Measurements from ENCODE around the gene ZCCHC10.

The ZCCHC10 gene

GRCh38 chr5:133050521-133050920 is 24.2 kb upstream of the ZCCHC10 start:
- Histone ChIP-seq H3K4ac (ENCODE audit: low read length) (no peak overlapping the region), H2AK5ac (ENCODE audit: low read depth, low read length) (no peak overlapping the region), H3K23ac (ENCODE audit: low read depth, low read length, poor library complexity) (no peak overlapping the region), H4K91ac (ENCODE audit: low read depth, low read length, poor library complexity) (no peak overlapping the region), H3K14ac (ENCODE audit: low read length) (no peak overlapping the region), H2BK120ac (ENCODE audit: low read depth, low read length) (no peak overlapping the region), H3K9me3 (replicated peaks in 1 of 2; ENCODE audit: control insufficient read depth in 2 of 2, insufficient read depth in 1 of 2, low read depth in 1 of 2, low read length in 2 of 2) (no peaks in the 10 kb centered on the region), H2AFZ (ENCODE audit: low read length) (no peak overlapping the region), H3K4me3 (ENCODE audit: low read length in 2 of 2) (peak overlapping the region in 1 of 2 donors; percentile 96), H2BK15ac (ENCODE audit: low read length) (no peak overlapping the region), H3K79me1 (ENCODE audit: low read depth, low read length) (peaks cover 5% of the 10 kb centered on the region), H3K4me2 (ENCODE audit: insufficient read depth, low read length, poor library complexity, severe bottlenecking) (peak overlapping the region; percentile 79), H3K4me1 (ENCODE audit: control insufficient read depth in 2 of 2, insufficient read depth in 1 of 2, low read depth in 1 of 2, low read length in 2 of 2) (peaks cover 0 to 8% of the 10 kb centered on the region in 2 donors), H3K36me3 (replicated peaks in 1 of 2; ENCODE audit: control insufficient read depth in 2 of 2, insufficient read depth in 2 of 2, low read length in 2 of 2) (peaks cover 0 to 14% of the 10 kb centered on the region in 2 donors), H3K27me3 (ENCODE audit: control insufficient read depth in 3 of 3, insufficient read depth in 3 of 3, low read depth in 1 of 3, low read length in 3 of 3) (no peaks in the 10 kb centered on the region), H2BK12ac (ENCODE audit: low read length) (no peak overlapping the region), H3K27ac (replicated peaks; ENCODE audit: low read length) (peak overlapping the region; percentile 100), H3K9ac (ENCODE audit: low read depth, low read length, poor library complexity) (no peak overlapping the region), H4K8ac (ENCODE audit: low read depth, low read length) (no peak overlapping the region), H3K18ac (ENCODE audit: low read length) (no peak overlapping the region), H2BK5ac (ENCODE audit: low read length) (no peak overlapping the region)
- DNase-seq (ENCODE audit: low spot score): no peak
- WGBS, 2 donors (ENCODE audit: extremely low coverage in 2 of 2, insufficient read length in 2 of 2, insufficient replicate concordance in 1 of 2): no CpG with 5 or more reads among the region's 4 CpGs

- DNase-seq (ENCODE audit: low spot score): no peak
- peaks cover 5% of the 10 kb centered on the region for H3K79me1 ChIP-seq (ENCODE audit: low read depth, low read length)
- no peak overlapping the region for H2AFZ ChIP-seq (ENCODE audit: low read length)
- no peak overlapping the region for H2BK120ac ChIP-seq (ENCODE audit: low read depth, low read length)
- H2BK15ac ChIP-seq (ENCODE audit: low read length): no peak overlapping the region
- H3K27ac ChIP-seq (replicated peaks; ENCODE audit: low read length): no peak overlapping the region
- no peaks in the 10 kb centered on the region for H3K27me3 ChIP-seq (ENCODE audit: control insufficient read depth in 3 of 3, insufficient read depth in 3 of 3, low read depth in 1 of 3, low read length in 3 of 3)
- no peak overlapping the region for H3K4me3 ChIP-seq (ENCODE audit: low read length in 2 of 2)
- H4K91ac ChIP-seq (ENCODE audit: low read depth, low read length, poor library complexity): no peak overlapping the region
- H2BK5ac ChIP-seq (ENCODE audit: low read length): no peak overlapping the region
- no peak overlapping the region for H3K23ac ChIP-seq (ENCODE audit: low read depth, low read length, poor library complexity)
- H4K8ac ChIP-seq (ENCODE audit: low read depth, low read length): no peak overlapping the region
- H3K4me2 ChIP-seq (ENCODE audit: insufficient read depth, low read length, poor library complexity, severe bottlenecking): no peak overlapping the region
- H3K36me3 ChIP-seq (replicated peaks in 1 of 2; ENCODE audit: control insufficient read depth in 2 of 2, insufficient read depth in 2 of 2, low read length in 2 of 2): peaks cover 0 to 12% of the 10 kb centered on the region in 2 donors
- no peak overlapping the region for H2AK5ac ChIP-seq (ENCODE audit: low read depth, low read length)
- no peak overlapping the region for H3K9ac ChIP-seq (ENCODE audit: low read depth, low read length, poor library complexity)
- H3K18ac ChIP-seq (ENCODE audit: low read length): no peak overlapping the region
- no peak overlapping the region for H3K14ac ChIP-seq (ENCODE audit: low read length)
- no peak overlapping the region for H2BK12ac ChIP-seq (ENCODE audit: low read length)
- no peak overlapping the region for H3K4ac ChIP-seq (ENCODE audit: low read length)
- H3K9me3 ChIP-seq (replicated peaks in 1 of 2; ENCODE audit: control insufficient read depth in 2 of 2, insufficient read depth in 1 of 2, low read depth in 1 of 2, low read length in 2 of 2): no peaks in the 10 kb centered on the region
- peaks cover 0 to 8% of the 10 kb centered on the region in 2 donors for H3K4me1 ChIP-seq (ENCODE audit: control insufficient read depth in 2 of 2, insufficient read depth in 1 of 2, low read depth in 1 of 2, low read length in 2 of 2)
- no CpG with 5 or more reads among the region's 1 CpG for WGBS, 2 donors (ENCODE audit: extremely low coverage in 2 of 2, insufficient read length in 2 of 2, insufficient replicate concordance in 1 of 2)
Observed at GRCh38 chr5:133049726-133050048, 23.3 kb upstream of the ZCCHC10 start.

DNA sequence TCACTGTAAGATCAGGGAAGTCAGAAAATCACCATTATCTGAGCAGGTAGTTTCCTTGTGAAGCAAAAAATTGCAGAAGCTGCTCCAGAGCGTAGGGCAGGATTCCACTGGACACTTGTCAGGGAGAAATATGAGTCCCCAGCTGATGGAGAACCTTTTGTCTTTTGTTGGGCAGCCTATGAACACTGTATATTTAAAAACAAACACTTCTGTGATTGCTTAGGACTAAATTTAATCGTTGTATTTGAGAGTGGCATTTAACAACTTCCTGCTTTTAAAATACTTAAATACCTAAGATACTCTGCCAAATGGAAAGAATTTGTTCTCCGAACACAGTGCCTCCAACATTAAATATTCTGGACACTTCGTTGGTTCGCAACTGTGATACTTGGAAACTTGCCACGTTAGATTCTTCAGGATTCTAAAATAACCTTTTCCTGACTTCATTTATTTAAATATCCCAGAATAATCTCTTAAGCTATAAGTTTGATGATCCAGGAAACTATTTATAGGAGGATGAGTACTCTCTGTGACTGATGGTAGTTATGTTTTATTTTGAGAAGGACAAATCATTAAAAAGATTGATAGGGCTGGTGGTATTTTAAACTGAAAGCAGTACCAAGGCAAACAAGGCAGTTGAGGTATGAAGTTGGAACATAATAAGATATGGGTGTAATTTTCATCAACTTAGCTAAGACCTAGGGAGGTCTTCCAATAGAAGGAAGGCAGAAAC is 22.8 kb upstream of the ZCCHC10 start:
- no peak overlapping the region for H3K27ac ChIP-seq (replicated peaks; ENCODE audit: low read length)
- no peaks in the 10 kb centered on the region for H3K27me3 ChIP-seq (ENCODE audit: control insufficient read depth in 3 of 3, insufficient read depth in 3 of 3, low read depth in 1 of 3, low read length in 3 of 3)
- H3K4me2 ChIP-seq (ENCODE audit: insufficient read depth, low read length, poor library complexity, severe bottlenecking): no peak overlapping the region
- peaks cover 5% of the 10 kb centered on the region for H3K79me1 ChIP-seq (ENCODE audit: low read depth, low read length)
- no peak overlapping the region for H3K14ac ChIP-seq (ENCODE audit: low read length)
- no peak overlapping the region for H3K9ac ChIP-seq (ENCODE audit: low read depth, low read length, poor library complexity)
- H3K18ac ChIP-seq (ENCODE audit: low read length): no peak overlapping the region
- H2AFZ ChIP-seq (ENCODE audit: low read length): no peak overlapping the region
- H2BK15ac ChIP-seq (ENCODE audit: low read length): no peak overlapping the region
- H3K4me1 ChIP-seq (ENCODE audit: control insufficient read depth in 2 of 2, insufficient read depth in 1 of 2, low read depth in 1 of 2, low read length in 2 of 2): peaks cover 0 to 8% of the 10 kb centered on the region in 2 donors
- no peak overlapping the region for H2AK5ac ChIP-seq (ENCODE audit: low read depth, low read length)
- no peaks in the 10 kb centered on the region for H3K9me3 ChIP-seq (replicated peaks in 1 of 2; ENCODE audit: control insufficient read depth in 2 of 2, insufficient read depth in 1 of 2, low read depth in 1 of 2, low read length in 2 of 2)
- H2BK5ac ChIP-seq (ENCODE audit: low read length): no peak overlapping the region
- no peak overlapping the region for H4K8ac ChIP-seq (ENCODE audit: low read depth, low read length)
- H3K36me3 ChIP-seq (replicated peaks in 1 of 2; ENCODE audit: control insufficient read depth in 2 of 2, insufficient read depth in 2 of 2, low read length in 2 of 2): peaks cover 0 to 7% of the 10 kb centered on the region in 2 donors
- DNase-seq (ENCODE audit: low spot score): no peak
- H3K23ac ChIP-seq (ENCODE audit: low read depth, low read length, poor library complexity): no peak overlapping the region
- WGBS, 2 donors (ENCODE audit: extremely low coverage in 2 of 2, insufficient read length in 2 of 2, insufficient replicate concordance in 1 of 2): no CpG with 5 or more reads among the region's 6 CpGs
- H2BK120ac ChIP-seq (ENCODE audit: low read depth, low read length): no peak overlapping the region
- no peak overlapping the region for H2BK12ac ChIP-seq (ENCODE audit: low read length)
- no peak overlapping the region for H4K91ac ChIP-seq (ENCODE audit: low read depth, low read length, poor library complexity)
- no peak overlapping the region for H3K4me3 ChIP-seq (ENCODE audit: low read length in 2 of 2)
- no peak overlapping the region for H3K4ac ChIP-seq (ENCODE audit: low read length)

DNA sequence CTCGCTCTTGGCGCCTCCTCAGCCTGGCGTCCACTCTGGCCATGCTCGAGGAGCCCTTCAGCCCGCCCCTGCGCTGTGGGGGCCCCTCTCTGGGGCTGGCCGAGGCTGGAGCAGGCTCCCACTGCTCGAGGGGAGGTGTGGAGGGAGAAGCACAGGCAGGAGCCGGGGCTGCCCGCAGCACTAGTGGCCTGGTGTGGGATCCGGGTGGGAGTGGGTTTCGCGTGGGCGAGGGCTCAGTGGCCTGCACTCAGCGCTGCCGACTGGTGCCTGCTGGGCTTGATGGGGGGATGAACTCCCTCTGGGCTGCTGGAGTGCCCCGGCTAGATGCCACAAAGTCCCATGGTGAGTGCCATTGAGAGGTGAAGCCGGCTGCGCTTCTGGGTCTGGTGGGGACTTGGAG is 21.1 kb upstream of the ZCCHC10 start:
- WGBS, 2 donors (ENCODE audit: extremely low coverage in 2 of 2, insufficient read length in 2 of 2, insufficient replicate concordance in 1 of 2): no CpG with 5 or more reads among the region's 19 CpGs
- Histone ChIP-seq H2BK15ac (ENCODE audit: low read length) (no peak overlapping the region), H2BK120ac (ENCODE audit: low read depth, low read length) (no peak overlapping the region), H3K4ac (ENCODE audit: low read length) (no peak overlapping the region), H3K9ac (ENCODE audit: low read depth, low read length, poor library complexity) (no peak overlapping the region), H2BK5ac (ENCODE audit: low read length) (no peak overlapping the region), H3K4me3 (ENCODE audit: low read length in 2 of 2) (no peak overlapping the region), H2AFZ (ENCODE audit: low read length) (no peak overlapping the region), H4K8ac (ENCODE audit: low read depth, low read length) (no peak overlapping the region), H3K27me3 (ENCODE audit: control insufficient read depth in 3 of 3, insufficient read depth in 3 of 3, low read depth in 1 of 3, low read length in 3 of 3) (no peaks in the 10 kb centered on the region), H2AK5ac (ENCODE audit: low read depth, low read length) (peak overlapping the region; percentile 54), H2BK12ac (ENCODE audit: low read length) (no peak overlapping the region), H3K14ac (ENCODE audit: low read length) (no peak overlapping the region), H3K79me1 (ENCODE audit: low read depth, low read length) (peaks cover 5% of the 10 kb centered on the region), H3K36me3 (replicated peaks in 1 of 2; ENCODE audit: control insufficient read depth in 2 of 2, insufficient read depth in 2 of 2, low read length in 2 of 2) (no peaks in the 10 kb centered on the region), H3K27ac (replicated peaks; ENCODE audit: low read length) (no peak overlapping the region), H3K23ac (ENCODE audit: low read depth, low read length, poor library complexity) (no peak overlapping the region), H3K4me2 (ENCODE audit: insufficient read depth, low read length, poor library complexity, severe bottlenecking) (no peak overlapping the region), H3K18ac (ENCODE audit: low read length) (peak overlapping the region; percentile 13), H3K9me3 (replicated peaks in 1 of 2; ENCODE audit: control insufficient read depth in 2 of 2, insufficient read depth in 1 of 2, low read depth in 1 of 2, low read length in 2 of 2) (no peaks in the 10 kb centered on the region), H4K91ac (ENCODE audit: low read depth, low read length, poor library complexity) (no peak overlapping the region), H3K4me1 (ENCODE audit: control insufficient read depth in 2 of 2, insufficient read depth in 1 of 2, low read depth in 1 of 2, low read length in 2 of 2) (peaks cover 0 to 5% of the 10 kb centered on the region in 2 donors)
- no peak for DNase-seq (ENCODE audit: low spot score)

Measured in neuronal stem cell (in vitro differentiated cells).